Caco-2 (cell line): ENCODE results near the gene OGDH. TPM values are rescaled to one million over a fixed set of nuclear protein-coding genes. Genes with fewer than 3 reads are reported as not detected.

Source experiments
- BruUV-seq: library from RNA; stranded (reverse); fragments of 400-500 nt; replicated peaks from 2 replicates; lab custom pipeline; 2021; lab: Mats Ljungman, UMichigan
- CTCF ChIA-PET: fragments of 300-600 bp; sonication (Branson Sonifier 250); formaldehyde crosslinking; loops from one replicate; lab custom pipeline; 2022; ENCODE audit warnings: antibody characterized with exemption; lab: Charles Lee
- POLR2A ChIA-PET: fragments of 300-600 bp; sonication (Branson Sonifier 250); formaldehyde crosslinking; loops from one replicate; lab custom pipeline; 2022; ENCODE audit warnings: antibody characterized with exemption; lab: Charles Lee
- DNase-seq, 2 experiments: peaks; one replicate each; pipeline versions ENCODE4 v3.0.0 to v3.0.0-alpha.2; 2020 to 2022
- H3K27me3 ChIP-seq: replicated peaks from 2 replicates; pipeline ENCODE4 v1.6.0; 2011; ENCODE audit warnings: low read length; ENCODE audit not compliant: control insufficient read depth, insufficient read depth
- H3K36me3 ChIP-seq: 2 replicates; pipeline ENCODE4 v1.5.1; 2011; ENCODE audit warnings: low read length; ENCODE audit not compliant: control insufficient read depth, insufficient read depth
- H3K4me1 ChIP-seq: fragments of 250-450 bp; sonication (Bioruptor Pico); 2 replicates; pipeline ENCODE4 v1.5.1; 2020; ENCODE audit warnings: mild to moderate bottlenecking
- H3K4me3 ChIP-seq: 2 replicates; pipeline ENCODE4 v1.5.1; 2011; ENCODE audit warnings: low read depth, mild to moderate bottlenecking, control low read depth, low read length
- H3K9me3 ChIP-seq: fragments of 250-450 bp; sonication (Bioruptor Pico); 2 replicates; pipeline ENCODE4 v1.5.1; 2020; ENCODE audit warnings: mild to moderate bottlenecking, moderate library complexity
- H3K27ac Mint-ChIP-seq: one replicate; pipeline ENCODE4 v1.8.0; 2022; ENCODE audit warnings: mixed read lengths; ENCODE audit not compliant: unreplicated experiment
- H3K27me3 Mint-ChIP-seq: one replicate; pipeline ENCODE4 v1.8.0; 2022; ENCODE audit warnings: mixed read lengths; ENCODE audit not compliant: insufficient read depth, unreplicated experiment
- H3K36me3 Mint-ChIP-seq: one replicate; pipeline ENCODE4 v1.8.0; 2022; ENCODE audit warnings: mild to moderate bottlenecking, mixed read lengths; ENCODE audit not compliant: insufficient read depth, unreplicated experiment
- H3K4me1 Mint-ChIP-seq: one replicate; pipeline ENCODE4 v1.8.0; 2022; ENCODE audit warnings: low read depth, mixed read lengths; ENCODE audit not compliant: unreplicated experiment
- H3K4me3 Mint-ChIP-seq: one replicate; pipeline ENCODE4 v1.8.0; 2022; ENCODE audit warnings: mild to moderate bottlenecking, moderate library complexity, mixed read lengths; ENCODE audit not compliant: unreplicated experiment
- H3K9me3 Mint-ChIP-seq: one replicate; pipeline ENCODE4 v1.8.0; 2022; ENCODE audit warnings: mixed read lengths; ENCODE audit not compliant: unreplicated experiment
- CTCF ChIP-seq, 2 experiments: fragments of 200-600 bp in 1 of 2; IDR thresholded peaks; 1 replicate in 1 of 2; 2 replicates in 1 of 2; pipeline versions ENCODE4 v1.5.1 to v1.8.0; 2011 to 2022; ENCODE audit warnings: antibody characterized with exemption in 1 of 2, control low read depth in 1 of 2, inconsistent platforms in 1 of 2, low read depth in 1 of 2, low read length in 1 of 2, mild to moderate bottlenecking in 1 of 2, moderate library complexity in 1 of 2; ENCODE audit not compliant: insufficient read depth in 1 of 2, severe bottlenecking in 1 of 2, unreplicated experiment in 1 of 2
- intact Hi-C: fragments of 100-400 bp; cut with micrococcal nuclease; formaldehyde crosslinking; loops from one replicate; pipeline ENCODE4 v1.10.0; 2022; ENCODE audit not compliant: unreplicated experiment
- total RNA-seq: library from RNA; stranded (reverse); gene quantifications from 2 replicates; pipeline ENCODE4 v1.2.3, GENCODE V29; 2022

Gene OGDH
- total RNA-seq, 1 experiment from 2014 or later, result 62.1 TPM

DNA sequence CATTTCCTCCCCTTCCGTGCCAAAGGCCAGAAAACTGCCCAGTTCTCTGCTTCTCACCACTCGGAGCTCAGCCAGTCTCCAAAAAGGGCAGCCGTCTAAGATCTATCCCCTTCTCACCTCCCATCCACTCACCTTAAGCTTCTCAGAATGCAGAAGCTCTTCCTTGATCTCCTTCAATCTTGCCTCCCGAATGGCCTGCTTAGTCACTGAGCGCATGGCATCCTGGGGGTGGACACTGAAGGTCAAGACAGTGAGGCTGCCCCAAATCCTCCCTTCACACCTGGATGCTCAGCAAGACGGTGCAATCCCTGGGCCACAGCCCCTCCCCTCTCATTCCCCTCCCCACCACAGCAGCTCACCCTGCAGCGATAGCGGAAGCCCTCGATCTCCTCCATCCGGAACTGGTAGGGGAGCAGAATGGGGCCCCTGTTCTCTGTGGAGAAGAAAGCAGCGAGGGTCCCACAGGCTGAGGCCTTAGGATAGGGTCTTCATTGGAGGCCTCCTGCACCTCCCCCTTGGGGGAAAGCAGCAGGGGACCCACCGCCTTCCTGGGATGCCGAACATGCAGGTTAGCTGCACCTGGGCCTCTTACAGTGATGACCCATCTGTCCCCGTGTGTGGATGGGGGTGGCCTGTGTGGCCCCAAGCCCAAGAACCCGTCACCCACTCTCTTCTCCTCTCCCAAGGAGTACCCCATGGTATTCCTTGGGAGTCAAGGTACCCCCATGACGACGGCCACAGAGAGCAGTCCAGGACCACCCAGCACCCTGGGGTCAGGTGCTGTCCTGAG lies 37.5 kb upstream of the OGDH start:
- BruUV-seq, result no TSS peak
- DNase-seq, result no peak
- Mint-ChIP-seq H3K4me3 (no peak overlapping the region), H3K36me3 (peaks cover 91% of the 10 kb centered on the region), H3K9me3 (no peaks in the 10 kb centered on the region), H3K4me1 (peaks cover 7% of the 10 kb centered on the region), H3K27me3 (no peaks in the 10 kb centered on the region), H3K27ac (peak overlapping the region; percentile 12)
- H3K9me3 ChIP-seq, result no peaks in the 10 kb centered on the region
- CTCF ChIA-PET, result no interaction called here
- no peak for TF ChIP-seq CTCF (IDR thresholded peaks at IDR 0.05; ENCODE audit: insufficient read depth in 1 of 2, low read depth in 1 of 2, low read length in 1 of 2, severe bottlenecking in 1 of 2, unreplicated experiment in 1 of 2)
- POLR2A ChIA-PET, result interaction anchor here (0.5 kb wide), 2 partner anchors 281 to 546 kb away, joined by 3 to 4 read pairs; no protein-coding TSS in a partner anchor
- H3K4me1 ChIP-seq, result no peaks in the 10 kb centered on the region
- no peaks in the 10 kb centered on the region for H3K27me3 ChIP-seq
- no peak overlapping the region for H3K4me3 ChIP-seq
- intact Hi-C loops, result no loop called here
- H3K36me3 ChIP-seq, result peaks cover 24% of the 10 kb centered on the region

DNA sequence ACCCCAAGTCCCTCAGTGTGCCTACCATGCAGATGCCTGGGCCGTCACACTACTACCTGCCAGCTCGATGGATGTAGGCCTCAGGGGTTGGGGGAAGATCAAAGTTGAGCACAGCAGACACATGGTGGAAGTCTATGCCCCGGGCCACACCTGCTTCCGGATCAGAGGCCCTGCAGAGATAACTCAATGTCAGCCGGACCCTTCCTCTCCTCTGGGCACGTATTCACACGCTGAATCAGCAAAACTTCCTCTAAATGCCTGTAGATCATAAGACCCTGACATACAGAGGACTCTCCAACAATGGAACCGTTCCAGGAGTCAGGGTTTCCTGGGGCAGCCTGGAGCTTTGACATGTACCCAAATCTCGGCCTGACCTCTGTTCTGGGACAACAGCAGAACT lies 36.5 kb upstream of the OGDH start:
- Mint-ChIP-seq H3K27me3 (no peaks in the 10 kb centered on the region), H3K4me1 (peaks cover 14% of the 10 kb centered on the region), H3K36me3 (peaks cover 91% of the 10 kb centered on the region), H3K27ac (no peak overlapping the region), H3K9me3 (no peaks in the 10 kb centered on the region), H3K4me3 (no peak overlapping the region)
- intact Hi-C loops, result no loop called here
- BruUV-seq, result no TSS peak
- no peak for TF ChIP-seq CTCF (IDR thresholded peaks at IDR 0.05; ENCODE audit: insufficient read depth in 1 of 2, low read depth in 1 of 2, low read length in 1 of 2, severe bottlenecking in 1 of 2, unreplicated experiment in 1 of 2)
- Histone ChIP-seq H3K4me1 (0 out of 2 replicates have a peak, but pooled peaks cover 5% of the 10 kb centered on the region), H3K9me3 (no peaks in the 10 kb centered on the region), H3K36me3 (peaks cover 20% of the 10 kb centered on the region), H3K27me3 (no peaks in the 10 kb centered on the region), H3K4me3 (no peak overlapping the region)
- DNase-seq, result no peak
- ChIA-PET CTCF (no interaction called here), POLR2A (interaction anchor here (0.5 kb wide), 1 partner anchor 545 kb away, joined by 3 read pairs; no protein-coding TSS in a partner anchor)

GRCh38 chr7:44572771-44573170 lies 33.7 kb upstream of the OGDH start:
- POLR2A ChIA-PET, result interaction anchor here (1.0 to 1.7 kb wide), 3 partner anchors 33 to 176 kb away, joined by 5 to 16 read pairs (median 7); partner anchors contain the start of genes NUDCD3 and OGDH
- peaks cover 10% of the 10 kb centered on the region for H3K4me1 Mint-ChIP-seq
- DNase-seq, result no peak

More at GRCh38 chr7:44572771-44573170, 33.7 kb upstream of the OGDH start:
- Histone ChIP-seq H3K36me3 (peaks cover 14% of the 10 kb centered on the region), H3K9me3 (no peaks in the 10 kb centered on the region), H3K4me3 (peak overlapping the region; percentile 88), H3K4me1 (0 out of 2 replicates have a peak, but pooled peaks cover 8% of the 10 kb centered on the region), H3K27me3 (no peaks in the 10 kb centered on the region)
- Mint-ChIP-seq H3K9me3 (no peaks in the 10 kb centered on the region), H3K4me3 (peak overlapping the region; percentile 95), H3K27ac (peak overlapping the region; percentile 92), H3K36me3 (peaks cover 88% of the 10 kb centered on the region), H3K27me3 (no peaks in the 10 kb centered on the region)
- CTCF ChIA-PET, result no interaction called here
- no peak for TF ChIP-seq CTCF (IDR thresholded peaks at IDR 0.05; ENCODE audit: insufficient read depth in 1 of 2, low read depth in 1 of 2, low read length in 1 of 2, severe bottlenecking in 1 of 2, unreplicated experiment in 1 of 2)
- BruUV-seq, result no TSS peak
- intact Hi-C loops, result no loop called here
